ENCODE data around the gene DVL2.

DNA sequence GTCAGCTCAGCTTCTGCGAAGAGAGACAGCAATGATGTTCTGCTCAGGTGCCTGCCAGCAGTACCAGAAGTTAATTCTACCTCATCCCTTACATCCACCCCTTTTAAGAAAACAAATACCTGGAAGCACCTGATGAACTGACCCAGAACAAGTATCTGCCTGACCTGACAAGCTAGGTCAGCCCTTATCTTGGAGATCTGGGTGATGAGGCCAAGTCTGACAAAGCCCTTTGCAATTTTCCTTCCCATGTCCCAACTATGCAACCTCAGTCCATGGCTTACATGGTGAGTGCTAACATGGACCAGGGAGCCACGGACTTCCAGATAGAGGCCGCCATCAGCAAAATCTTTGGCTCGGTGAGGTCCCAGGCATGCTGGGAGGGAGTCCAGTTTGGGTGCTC lies 10.9 kb downstream of the DVL2 start:
- TF ChIP-seq, protein P1, sequence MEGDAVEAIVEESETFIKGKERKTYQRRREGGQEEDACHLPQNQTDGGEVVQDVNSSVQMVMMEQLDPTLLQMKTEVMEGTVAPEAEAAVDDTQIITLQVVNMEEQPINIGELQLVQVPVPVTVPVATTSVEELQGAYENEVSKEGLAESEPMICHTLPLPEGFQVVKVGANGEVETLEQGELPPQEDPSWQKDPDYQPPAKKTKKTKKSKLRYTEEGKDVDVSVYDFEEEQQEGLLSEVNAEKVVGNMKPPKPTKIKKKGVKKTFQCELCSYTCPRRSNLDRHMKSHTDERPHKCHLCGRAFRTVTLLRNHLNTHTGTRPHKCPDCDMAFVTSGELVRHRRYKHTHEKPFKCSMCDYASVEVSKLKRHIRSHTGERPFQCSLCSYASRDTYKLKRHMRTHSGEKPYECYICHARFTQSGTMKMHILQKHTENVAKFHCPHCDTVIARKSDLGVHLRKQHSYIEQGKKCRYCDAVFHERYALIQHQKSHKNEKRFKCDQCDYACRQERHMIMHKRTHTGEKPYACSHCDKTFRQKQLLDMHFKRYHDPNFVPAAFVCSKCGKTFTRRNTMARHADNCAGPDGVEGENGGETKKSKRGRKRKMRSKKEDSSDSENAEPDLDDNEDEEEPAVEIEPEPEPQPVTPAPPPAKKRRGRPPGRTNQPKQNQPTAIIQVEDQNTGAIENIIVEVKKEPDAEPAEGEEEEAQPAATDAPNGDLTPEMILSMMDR (IDR thresholded peaks at IDR 0.05; ENCODE audit: low read depth, low read length, poor library complexity, severe bottlenecking) = no peak
- TF ChIP-seq EZH2phosphoT487 (IDR thresholded peaks at IDR 0.05; ENCODE audit: borderline replicate concordance, low read length) = no peak
